Natural killer cell (primary cell): ENCODE measurements around the gene INO80. TPM values are rescaled to one million over a fixed set of nuclear protein-coding genes. Genes with fewer than 3 reads are reported as not detected.

Source experiments
- ATAC-seq, 3 donors: fragments of 150-1000 bp in 2 of 3; fragments of 200-7000 bp in 1 of 3; cut with Tn5 transposase; 1 replicate in 1 of 3; 2 replicates in 2 of 3; pipeline ENCODE4 v1.10.0; 2021; ENCODE audit warnings: mild to moderate bottlenecking in 2 of 3, moderate library complexity in 2 of 3
- DNase-seq, 2 donors: peaks; one replicate each; pipeline versions ENCODE4 v3.0.0 to v3.0.0-alpha.2; 2013 to 2021; ENCODE audit warnings: mixed read lengths in 1 of 2
- H3K27ac ChIP-seq: one replicate; pipeline ENCODE4 v1.5.1; 2013; ENCODE audit warnings: mild to moderate bottlenecking, low read length
- H3K27me3 ChIP-seq: one replicate; pipeline ENCODE4 v1.6.1; 2013; ENCODE audit warnings: low read length; ENCODE audit not compliant: control insufficient read depth, insufficient read depth
- H3K36me3 ChIP-seq: one replicate; pipeline ENCODE4 v1.6.1; 2013; ENCODE audit warnings: low read length; ENCODE audit not compliant: control insufficient read depth, insufficient read depth
- H3K4me1 ChIP-seq: one replicate; pipeline ENCODE4 v1.6.1; 2013; ENCODE audit warnings: low read length; ENCODE audit not compliant: control insufficient read depth, insufficient read depth
- H3K4me3 ChIP-seq: one replicate; pipeline ENCODE4 v1.5.1; 2013; ENCODE audit warnings: low read length
- H3K9me3 ChIP-seq: one replicate; pipeline ENCODE4 v1.6.1; 2013; ENCODE audit warnings: low read length; ENCODE audit not compliant: control insufficient read depth, insufficient read depth
- H3K27ac Mint-ChIP-seq, 2 donors: one replicate each; pipeline ENCODE4 v1.8.0; 2022; ENCODE audit warnings: mild to moderate bottlenecking in 2 of 2, mixed read lengths in 2 of 2, moderate library complexity in 1 of 2
- H3K27me3 Mint-ChIP-seq, 2 donors: one replicate each; pipeline ENCODE4 v1.8.0; 2022; ENCODE audit warnings: low read depth in 2 of 2, mixed read lengths in 2 of 2
- H3K36me3 Mint-ChIP-seq: one replicate; pipeline ENCODE4 v1.8.0; 2022; ENCODE audit warnings: mixed read lengths
- H3K4me1 Mint-ChIP-seq, 2 donors: one replicate each; pipeline ENCODE4 v1.8.0; 2022; ENCODE audit warnings: mixed read lengths in 2 of 2
- H3K4me3 Mint-ChIP-seq: one replicate; pipeline ENCODE4 v1.8.0; 2022; ENCODE audit warnings: mild to moderate bottlenecking, moderate library complexity, mixed read lengths
- H3K9me3 Mint-ChIP-seq, 2 donors: one replicate each; pipeline ENCODE4 v1.8.0; 2022; ENCODE audit warnings: mixed read lengths in 2 of 2
- CTCF ChIP-seq: fragments of 200-600 bp; IDR thresholded peaks from one replicate; pipeline ENCODE4 v1.8.0; 2022; ENCODE audit warnings: antibody characterized with exemption
- whole genome bisulfite sequencing: methylation state at CpG from one replicate; pipeline ENCODE4 v1.1.7; 2013; ENCODE audit warnings: missing lambda C conversion rate; ENCODE audit not compliant: insufficient coverage; 5-methylcytosine and 5-hydroxymethylcytosine counted together
- intact Hi-C: fragments of 100-400 bp; cut with micrococcal nuclease; formaldehyde crosslinking; loops from one replicate; pipeline ENCODE4 v1.14.2; 2022
- total RNA-seq, 4 donors: library from RNA; stranded (reverse); fragments of 120-200 nt in 1 of 4; gene quantifications; one replicate each; pipeline versions ENCODE4 v1.2.3 to v1.2.4, GENCODE V29; 2013 to 2022

INO80 gene
- total RNA-seq = 10 to 100 TPM; 36.4 to 45.7 (median 43.9) TPM
- total RNA-seq (2013) = 39.3 TPM

- Mint-ChIP-seq H3K4me3 (peak within 1 kb of the TSS; percentile 96), H3K9me3 (no peaks in the 10 kb centered on the region), H3K36me3 (no peaks in the 10 kb centered on the region), H3K27me3 (no peaks in the 10 kb centered on the region), H3K27ac (peak within 1 kb of the TSS; percentile 98 to 99), H3K4me1 (peaks cover 19 to 24% of the 10 kb centered on the region in 2 donors)
- no peaks in the 10 kb centered on the region for H3K27me3 ChIP-seq
- no peaks in the 10 kb centered on the region for H3K9me3 ChIP-seq
- peak; percentile 92 to 98 for DNase-seq
- peak within 1 kb of the TSS; percentile 82 for H3K27ac ChIP-seq
- H3K4me3 ChIP-seq = peak within 1 kb of the TSS; percentile 96
- intact Hi-C loops = loop anchor here (2.0 to 5.0 kb wide), 3 partner anchors 114 to 216 kb away; partner anchors contain the start of genes CHP1, EXD1, NUSAP1 and OIP5
- no peak for TF ChIP-seq CTCF
- H3K4me1 ChIP-seq = peaks cover 11% of the 10 kb centered on the region
- ATAC-seq = peak; percentile 83 to 93 (median 84)
- H3K36me3 ChIP-seq = no peaks in the 10 kb centered on the region
- WGBS = under 1% methylated on average over 64 of the region's 64 CpGs
Observed at GRCh38 chr15:41116116-41116961, at the start of gene INO80. TSS of gene INO80 (minus strand) at chr15:41116280. CDS start at chr15:41096310, 19,970 bp downstream.

GRCh38 chr15:41161736-41162135 is 45.7 kb upstream of the INO80 start:
- DNase-seq = no peak
- H3K27ac ChIP-seq = no peak overlapping the region
- H3K4me1 ChIP-seq = no peaks in the 10 kb centered on the region
- TF ChIP-seq CTCF = no peak
- Mint-ChIP-seq H3K4me1 (no peaks in the 10 kb centered on the region), H3K4me3 (no peak overlapping the region), H3K27me3 (no peaks in the 10 kb centered on the region), H3K36me3 (no peaks in the 10 kb centered on the region), H3K9me3 (no peaks in the 10 kb centered on the region), H3K27ac (no peak overlapping the region)
- ATAC-seq = no peak
- no peaks in the 10 kb centered on the region for H3K9me3 ChIP-seq
- no peaks in the 10 kb centered on the region for H3K27me3 ChIP-seq
- H3K36me3 ChIP-seq = no peaks in the 10 kb centered on the region
- no CpG with 5 or more reads among the region's 1 CpG for whole genome bisulfite sequencing
- intact Hi-C loops = no loop called here
- H3K4me3 ChIP-seq = no peak overlapping the region

- intact Hi-C loops = no loop called here
Observed at GRCh38 chr15:41161336-41161735, 45.3 kb upstream of the INO80 start.

More at GRCh38 chr15:41161336-41161735, 45.3 kb upstream of the INO80 start:
- Mint-ChIP-seq H3K27me3 (no peaks in the 10 kb centered on the region), H3K36me3 (no peaks in the 10 kb centered on the region), H3K4me1 (no peaks in the 10 kb centered on the region), H3K9me3 (no peaks in the 10 kb centered on the region), H3K27ac (no peak overlapping the region), H3K4me3 (no peak overlapping the region)
- no peak overlapping the region for H3K4me3 ChIP-seq
- H3K9me3 ChIP-seq = no peaks in the 10 kb centered on the region
- TF ChIP-seq CTCF = no peak
- ATAC-seq (no peak), DNase-seq (no peak)
- no peak overlapping the region for H3K27ac ChIP-seq
- 90% methylated on average over 5 of the region's 6 CpGs for WGBS
- H3K36me3 ChIP-seq = no peaks in the 10 kb centered on the region
- no peaks in the 10 kb centered on the region for H3K27me3 ChIP-seq
- H3K4me1 ChIP-seq = no peaks in the 10 kb centered on the region
